HG03108 (cell line): ENCODE results near the gene CD74.
"Not testable (repeated sequence)": the region's sequence is repeated elsewhere in the genome, so short reads cannot be mapped to it uniquely, and the experiment has no call there.

Source experiments
- ATAC-seq: cut with Tn5 transposase; IDR thresholded peaks from one replicate; pipeline ENCODE4 v1.9.1; 2021; ENCODE audit warnings: moderate library complexity; ENCODE audit not compliant: unreplicated experiment

CD74 gene

GRCh38 chr5:150412319-150413175 is at the start of gene CD74:
CD74 (minus strand) TSS chr5:150412910; CDS start chr5:150412749, 161 bp downstream.
- peak; percentile 69 for ATAC-seq

DNA sequence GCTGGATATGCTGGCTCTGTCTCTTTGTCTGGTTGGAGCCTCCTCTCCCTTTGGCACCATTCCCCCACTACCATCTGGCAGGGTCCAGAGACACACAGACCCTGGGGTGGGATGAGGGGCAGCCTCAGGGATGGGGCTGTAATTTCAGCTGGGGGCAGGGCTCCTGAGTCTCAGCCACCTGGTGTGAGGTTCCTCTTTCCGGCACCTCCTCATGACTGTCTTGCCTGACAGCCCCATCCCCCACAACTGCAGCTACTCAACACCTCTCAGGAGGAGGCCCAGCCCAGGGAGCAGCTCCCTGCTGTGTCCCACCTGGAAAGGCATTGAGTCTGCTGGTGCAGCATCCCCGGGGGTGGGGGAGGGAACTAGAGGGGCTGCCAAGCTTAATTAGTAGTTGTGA is 48.5 kb upstream of the CD74 start:
- ATAC-seq = peak; percentile 89

- ATAC-seq = no peak
These were observed 48.1 kb upstream of the CD74 start for GRCh38 chr5:150460781-150461180.

DNA sequence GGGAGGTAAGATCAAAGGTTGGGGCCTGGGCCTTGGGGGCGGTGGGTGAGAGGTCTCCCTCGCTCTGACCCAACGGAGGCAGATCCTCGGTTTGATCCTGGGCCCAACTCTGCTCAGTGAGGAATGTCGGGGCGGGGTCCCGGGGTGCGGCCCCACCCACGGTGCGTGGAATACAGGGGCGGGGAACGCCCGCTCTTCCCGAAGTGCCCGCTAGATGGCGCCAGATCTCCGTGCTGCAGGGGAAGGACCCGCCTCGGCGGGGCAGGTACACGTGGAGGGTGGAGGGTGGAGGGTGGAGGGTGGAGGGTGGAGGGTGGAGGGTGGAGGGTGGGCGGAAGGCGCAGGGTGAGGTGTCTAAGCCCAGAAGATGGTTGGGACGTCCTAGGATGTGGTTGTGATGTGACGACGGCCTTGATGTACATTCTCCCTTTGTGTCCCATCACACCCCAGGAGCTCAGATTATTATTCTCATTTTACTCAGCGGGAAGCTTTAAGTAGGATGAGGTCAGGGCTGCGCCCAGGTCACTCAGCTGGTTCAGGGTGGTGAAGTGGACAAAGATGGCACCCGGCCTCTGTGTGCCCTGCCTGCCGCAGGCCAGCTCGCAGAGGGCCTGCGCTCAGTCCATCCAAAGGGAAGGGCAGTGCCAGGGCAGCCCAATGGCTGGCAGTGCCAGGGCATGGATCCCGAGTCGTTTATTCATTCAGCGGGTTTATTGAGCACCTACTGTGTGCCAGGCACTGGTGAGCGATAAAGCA is 46.3 kb upstream of the CD74 start:
- ATAC-seq = peak; percentile 53

GRCh38 chr5:150457562-150458240 is 45.0 kb upstream of the CD74 start:
- ATAC-seq = no peak

DNA sequence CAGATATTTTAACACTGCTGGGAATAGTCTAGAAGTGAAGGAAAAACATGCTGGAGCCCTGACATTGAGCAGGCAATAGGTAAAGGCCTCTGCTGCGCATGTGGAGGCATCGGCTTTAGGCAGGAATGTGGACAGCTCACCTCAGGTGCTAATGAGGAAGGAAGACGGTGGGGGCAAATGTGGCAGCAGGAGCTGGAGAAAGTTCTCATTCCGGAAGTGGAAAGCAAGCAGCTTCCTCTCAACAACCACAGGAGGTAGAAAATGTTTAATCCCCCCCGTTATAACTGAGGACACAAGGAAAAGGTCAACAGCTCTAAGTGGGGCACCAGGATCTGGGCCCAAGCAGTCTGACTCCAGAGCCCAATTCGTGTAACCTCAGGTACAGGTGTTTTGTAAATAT is 44.4 kb upstream of the CD74 start:
- no peak for ATAC-seq

GRCh38 chr5:150454492-150455229 is 42.0 kb upstream of the CD74 start:
- ATAC-seq = no peak

DNA sequence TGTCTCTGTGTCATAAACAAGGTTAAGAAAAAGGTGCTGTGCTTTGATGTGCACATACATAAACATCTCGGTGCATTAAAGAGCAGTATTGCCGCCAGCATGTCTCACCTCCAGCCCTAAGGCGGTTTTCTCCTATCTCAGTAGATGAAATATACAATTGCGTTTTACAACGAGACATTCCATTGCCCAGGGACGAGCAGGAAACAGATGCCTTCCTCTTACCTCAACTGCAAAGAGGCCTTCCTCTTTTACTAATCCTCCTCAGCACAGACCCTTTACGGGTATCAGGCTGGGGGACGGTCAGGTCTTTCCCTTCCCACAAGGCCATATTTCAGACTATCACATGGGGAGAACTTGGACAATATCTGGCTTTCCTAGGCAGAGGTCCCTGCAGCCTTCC is 41.3 kb upstream of the CD74 start:
- not testable (repeated sequence) for ATAC-seq

- ATAC-seq = no peak
These were observed 40.2 kb upstream of the CD74 start for GRCh38 chr5:150452914-150453313.

DNA sequence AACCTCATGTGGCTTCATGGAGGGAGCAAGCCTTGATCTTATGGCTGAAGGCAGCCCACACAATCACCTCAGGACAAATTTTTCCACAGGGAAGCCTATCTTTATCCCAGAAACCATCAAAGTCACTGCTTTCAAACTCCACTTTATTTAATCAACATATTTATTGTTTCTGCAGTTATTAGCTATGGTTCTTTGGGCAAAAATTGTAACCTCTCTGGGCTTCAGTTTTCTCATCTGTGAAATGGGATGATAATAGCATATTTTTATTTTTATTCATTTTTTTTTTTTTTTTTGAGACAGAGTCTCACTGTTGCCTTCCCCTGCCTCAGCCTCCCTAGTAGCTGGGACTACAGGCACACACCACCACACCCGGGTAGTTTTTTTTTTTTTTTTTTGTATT is 38.9 kb upstream of the CD74 start:
- no peak for ATAC-seq

GRCh38 chr5:150449517-150450339 is 37.0 kb upstream of the CD74 start, which contains the start of gene RPS14:
RPS14 (minus strand) TSS chr5:150449739; CDS start chr5:150447733, 2,006 bp downstream.
- ATAC-seq = peak; percentile 93

GRCh38 chr5:150448952-150449516 is 36.3 kb upstream of the CD74 start:
- ATAC-seq = no peak

- no peak for ATAC-seq
These were observed 35.6 kb upstream of the CD74 start for GRCh38 chr5:150448334-150448733.

DNA sequence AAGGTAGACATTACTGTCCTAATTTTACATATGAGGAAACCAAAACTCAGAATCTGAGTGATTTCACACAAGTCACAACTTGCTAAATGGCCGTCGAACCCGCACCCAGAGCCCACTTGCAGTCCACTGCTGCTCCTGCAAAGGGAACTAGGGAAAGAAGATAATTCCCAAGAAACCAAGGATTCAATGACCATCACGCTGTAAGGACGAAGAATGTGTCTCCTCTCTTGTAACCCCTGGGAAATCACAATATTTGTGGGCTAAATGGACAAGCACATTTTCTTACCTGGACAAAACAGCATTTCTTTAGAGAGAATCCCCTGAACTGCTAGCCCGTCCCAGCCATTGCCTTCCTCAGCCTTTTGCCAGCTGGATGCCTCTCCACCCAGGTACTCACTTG is 34.5 kb upstream of the CD74 start:
- ATAC-seq = no peak

- no peak for ATAC-seq
These were observed 33.9 kb upstream of the CD74 start for GRCh38 chr5:150446583-150446982.

- ATAC-seq = no peak
These were observed 33.4 kb upstream of the CD74 start for GRCh38 chr5:150446088-150446487.

- no peak for ATAC-seq
These were observed 32.1 kb upstream of the CD74 start for GRCh38 chr5:150444770-150445169.

- no peak for ATAC-seq
These were observed 30.7 kb upstream of the CD74 start for GRCh38 chr5:150443242-150444075.

DNA sequence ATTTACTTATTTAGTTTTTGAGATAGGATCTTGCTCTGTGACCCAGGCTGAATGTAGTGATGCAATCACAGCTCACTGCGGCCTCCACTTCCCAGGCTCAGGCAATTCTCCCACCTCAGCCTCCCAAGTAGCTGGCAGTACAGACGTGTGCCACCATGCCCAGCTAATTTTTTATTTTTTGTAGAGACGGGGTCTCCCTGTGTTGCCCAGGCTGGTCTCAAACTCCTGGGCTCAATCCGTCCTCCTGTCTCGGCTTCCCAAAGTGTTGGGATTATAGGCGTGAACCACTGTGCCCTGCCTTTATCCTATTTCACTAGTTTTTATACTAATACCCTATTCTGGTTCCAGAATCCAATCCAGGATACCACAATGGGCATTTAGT is 30.0 kb upstream of the CD74 start:
- ATAC-seq = no peak
